B cell (primary cell): ENCODE results near the gene STT3B. TPM values are rescaled to one million over a fixed set of nuclear protein-coding genes. Genes with fewer than 3 reads are reported as not detected.

Source experiments
- ATAC-seq: fragments of 200-7000 bp; cut with Tn5 transposase; one replicate; pipeline ENCODE4 v1.10.0; 2021; ENCODE audit warnings: low read depth, mild to moderate bottlenecking, moderate number of reproducible peaks, moderate library complexity
- CTCF ChIA-PET: fragments of 350-600 bp; sonication (Branson Sonifier 250); formaldehyde crosslinking; loops from one replicate; lab custom pipeline; 2021; ENCODE audit warnings: antibody characterized with exemption, inconsistent platforms; lab: Charles Lee
- POLR2A ChIA-PET: fragments of 350-600 bp; sonication (Branson Sonifier 250); formaldehyde crosslinking; loops from one replicate; lab custom pipeline; 2021; ENCODE audit warnings: antibody characterized with exemption; lab: Charles Lee
- DNase-seq: peaks from one replicate; pipeline ENCODE4 v3.0.0; 2013
- H2AFZ ChIP-seq: 2 replicates; pipeline ENCODE4 v1.6.1; 2012; ENCODE audit warnings: mild to moderate bottlenecking, low read depth, low read length; ENCODE audit not compliant: insufficient read depth, poor library complexity, severe bottlenecking
- H3K27ac ChIP-seq, 2 donors: 1 replicate in 1 of 2; 2 replicates in 1 of 2; pipeline ENCODE4 v1.5.1; 2012 to 2013; ENCODE audit warnings: low read length in 2 of 2, mild to moderate bottlenecking in 2 of 2, moderate library complexity in 1 of 2
- H3K27me3 ChIP-seq, 4 experiments: fragments of 200-600 bp in 1 of 4; sonication (generic) in 1 of 4; replicated peaks in 1 of 4; 1 replicate in 2 of 4; 2 replicates in 2 of 4; pipeline versions ENCODE4 v1.6.1 to v1.7.0; 2013 to 2016; ENCODE audit warnings: low read length in 3 of 4, mild to moderate bottlenecking in 2 of 4, mixed read lengths in 1 of 4, moderate library complexity in 1 of 4; ENCODE audit not compliant: insufficient read depth in 4 of 4, control insufficient read depth in 3 of 4; ENCODE audit errors: control extremely low read depth in 1 of 4
- H3K36me3 ChIP-seq, 2 experiments: replicated peaks in 1 of 2; 1 replicate in 1 of 2; 2 replicates in 1 of 2; pipeline versions ENCODE4 v1.6.1 to v1.7.1; 2013; ENCODE audit warnings: low read length in 1 of 2; ENCODE audit not compliant: insufficient read depth in 2 of 2, control insufficient read depth in 1 of 2; ENCODE audit errors: control extremely low read depth in 1 of 2, extremely low read depth in 1 of 2
- H3K4me1 ChIP-seq, 2 donors: fragments of 200-600 bp in 1 of 2; sonication (generic) in 1 of 2; 1 replicate in 1 of 2; 2 replicates in 1 of 2; pipeline versions ENCODE4 v1.5.1 to v1.6.1; 2013 to 2017; ENCODE audit warnings: low read length in 2 of 2; ENCODE audit not compliant: control insufficient read depth in 2 of 2, insufficient read depth in 2 of 2
- H3K4me2 ChIP-seq: replicated peaks from 2 replicates; pipeline ENCODE3; 2012; ENCODE audit warnings: mild to moderate bottlenecking, low read depth, low read length; ENCODE audit not compliant: poor library complexity, severe bottlenecking
- H3K4me3 ChIP-seq, 5 experiments: fragments of 200-600 bp in 1 of 5; sonication (generic) in 1 of 5; 1 replicate in 3 of 5; 2 replicates in 2 of 5; pipeline versions ENCODE4 v1.5.1 to v1.7.0; 2011 to 2016; ENCODE audit warnings: low read length in 4 of 5, mild to moderate bottlenecking in 4 of 5, low read depth in 2 of 5, control low read depth in 1 of 5, moderate library complexity in 1 of 5; ENCODE audit not compliant: insufficient read depth in 1 of 5; ENCODE audit errors: control extremely low read depth in 1 of 5, extremely low read depth in 1 of 5
- H3K79me2 ChIP-seq: fragments of 200-600 bp; sonication (generic); one replicate; pipeline ENCODE4 v1.6.0; 2016; ENCODE audit warnings: low read length; ENCODE audit not compliant: control insufficient read depth, insufficient read depth
- H3K9ac ChIP-seq: fragments of 200-600 bp; sonication (generic); 2 replicates; pipeline ENCODE4 v1.6.1; 2017; ENCODE audit warnings: mild to moderate bottlenecking, low read length, moderate library complexity
- H3K9me3 ChIP-seq, 3 donors: one replicate each; pipeline versions ENCODE4 v1.6.1 to v1.7.1; 2013; ENCODE audit warnings: low read length in 2 of 3; ENCODE audit not compliant: control insufficient read depth in 2 of 3, insufficient read depth in 1 of 3; ENCODE audit errors: control extremely low read depth in 1 of 3
- H4K20me1 ChIP-seq: 2 replicates; pipeline ENCODE4 v1.6.0; 2012; ENCODE audit warnings: mild to moderate bottlenecking, low read length; ENCODE audit not compliant: insufficient read depth, control insufficient read depth, poor library complexity, severe bottlenecking
- H3K27ac Mint-ChIP-seq: one replicate; pipeline ENCODE4 v1.8.0; 2021; ENCODE audit warnings: mixed read lengths
- H3K27me3 Mint-ChIP-seq: one replicate; pipeline ENCODE4 v1.8.0; 2021; ENCODE audit warnings: mixed read lengths
- H3K4me1 Mint-ChIP-seq: one replicate; pipeline ENCODE4 v1.8.0; 2021; ENCODE audit warnings: mixed read lengths
- H3K4me3 Mint-ChIP-seq: one replicate; pipeline ENCODE4 v1.8.0; 2021; ENCODE audit warnings: mixed read lengths
- H3K9me3 Mint-ChIP-seq: one replicate; pipeline ENCODE4 v1.8.0; 2022; ENCODE audit warnings: mixed read lengths; ENCODE audit not compliant: insufficient read depth
- CTCF ChIP-seq: fragments of 200-600 bp; IDR thresholded peaks from one replicate; pipeline ENCODE4 v1.8.0; 2022; ENCODE audit warnings: antibody characterized with exemption, mild to moderate bottlenecking
- EZH2 ChIP-seq: IDR thresholded peaks from 2 replicates; pipeline ENCODE4 v1.6.1; 2012; ENCODE audit warnings: borderline replicate concordance, low read depth, mild to moderate bottlenecking, moderate library complexity, low read length; ENCODE audit not compliant: insufficient read depth, poor library complexity, severe bottlenecking
- WGBS: methylation state at CpG from one replicate; pipeline ENCODE4 v1.1.5; 2013; ENCODE audit warnings: missing lambda C conversion rate; ENCODE audit not compliant: insufficient coverage; 5-methylcytosine and 5-hydroxymethylcytosine counted together
- intact Hi-C: fragments of 100-400 bp; cut with micrococcal nuclease; formaldehyde crosslinking; loops from one replicate; pipeline ENCODE4 v1.10.0; 2022
- polyA plus RNA-seq: library from polyadenylated mRNA; depleted of rRNA; stranded (reverse); fragments of >200 nt; gene quantifications from 2 replicates; pipeline ENCODE4 v1.2.3, GENCODE V29; 2012
- total RNA-seq, 2 donors: library from RNA; stranded (reverse); fragments of 120-200 nt in 1 of 2; gene quantifications; 1 replicate in 1 of 2; 2 replicates in 1 of 2; pipeline versions ENCODE4 v1.2.3 to v1.2.4, GENCODE V29; 2013 to 2022

STT3B gene
- total and polyA plus RNA-seq, 2 donors (not counting 1 experiment from before 2014, with no cell fraction given): 35.4 to 79.2 TPM

DNA sequence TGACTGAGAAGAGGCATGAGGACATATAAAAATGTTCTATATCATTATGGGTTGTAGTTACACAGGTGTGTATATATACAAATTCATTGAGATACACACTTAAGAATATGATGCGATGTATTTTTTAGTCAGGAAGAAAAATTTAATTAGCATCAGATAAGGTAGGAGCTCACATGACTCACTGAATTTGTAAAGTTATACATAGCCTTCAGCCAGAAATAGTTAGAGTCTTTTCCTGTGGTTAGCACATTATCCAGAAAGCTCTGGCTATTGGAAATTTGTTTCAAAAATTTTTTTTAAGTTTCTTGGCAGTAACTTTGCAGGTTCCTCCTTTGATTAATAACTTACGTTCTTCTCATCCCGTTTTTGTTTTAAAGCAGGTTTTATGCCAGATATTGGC lies 88.6 kb downstream of the STT3B start:
- no peak overlapping the region for H2AFZ ChIP-seq
- no peaks in the 10 kb centered on the region for H3K79me2 ChIP-seq
- H3K4me2 ChIP-seq: no peak overlapping the region
- peaks cover 19 to 28% of the 10 kb centered on the region in 2 experiments for H3K36me3 ChIP-seq
- intact Hi-C loops: no loop called here
- ATAC-seq (no peak), DNase-seq (no peak)
- TF ChIP-seq EZH2: no peak
- TF ChIP-seq CTCF: no peak
- H4K20me1 ChIP-seq: no peaks in the 10 kb centered on the region
- H3K4me3 ChIP-seq: no peak overlapping the region
- H3K27me3 ChIP-seq: no peaks in the 10 kb centered on the region
- POLR2A ChIA-PET: no interaction called here
- no CpG with 5 or more reads among the region's 3 CpGs for WGBS
- no peak overlapping the region for H3K9ac ChIP-seq
- no peak overlapping the region for H3K27ac ChIP-seq
- no peaks in the 10 kb centered on the region for H3K9me3 ChIP-seq
- H3K4me1 ChIP-seq: peaks cover 10 to 15% of the 10 kb centered on the region in 2 donors
- no peak overlapping the region for H3K27ac Mint-ChIP-seq
- H3K4me3 Mint-ChIP-seq: no peak overlapping the region
- no peaks in the 10 kb centered on the region for H3K27me3 Mint-ChIP-seq
- H3K9me3 Mint-ChIP-seq: no peaks in the 10 kb centered on the region
- CTCF ChIA-PET: no interaction called here
- H3K4me1 Mint-ChIP-seq: peaks cover 33% of the 10 kb centered on the region

- H3K9me3 ChIP-seq: no peaks in the 10 kb centered on the region
- no peaks in the 10 kb centered on the region for H3K79me2 ChIP-seq
- TF ChIP-seq EZH2 (no peak), CTCF (no peak)
- ChIA-PET CTCF (interaction anchor here (1.4 kb wide), 1 partner anchor 97 kb away, joined by 3 read pairs; no protein-coding TSS in a partner anchor), POLR2A (no interaction called here)
- no peak overlapping the region for H3K4me3 ChIP-seq
- H3K27me3 ChIP-seq: no peaks in the 10 kb centered on the region
- no peak overlapping the region for H2AFZ ChIP-seq
- H3K4me2 ChIP-seq: peak overlapping the region; percentile 26
- no peaks in the 10 kb centered on the region for H4K20me1 ChIP-seq
- peaks cover 10 to 15% of the 10 kb centered on the region in 2 donors for H3K4me1 ChIP-seq
- no peaks in the 10 kb centered on the region for H3K9me3 Mint-ChIP-seq
- H3K4me1 Mint-ChIP-seq: peaks cover 33% of the 10 kb centered on the region
- H3K4me3 Mint-ChIP-seq: peak overlapping the region; percentile 42
- no peaks in the 10 kb centered on the region for H3K27me3 Mint-ChIP-seq
- no peak overlapping the region for H3K27ac ChIP-seq
- ATAC-seq (no peak), DNase-seq (peak; percentile 35)
- WGBS: no CpG with 5 or more reads among the region's 4 CpGs
- H3K27ac Mint-ChIP-seq: peak overlapping the region; percentile 48
- intact Hi-C loops: no loop called here
- H3K9ac ChIP-seq: no peak overlapping the region
- peaks cover 18 to 40% of the 10 kb centered on the region in 2 experiments for H3K36me3 ChIP-seq
Observed at GRCh38 chr3:31622636-31623288, 90.0 kb downstream of the STT3B start.
